Smooth muscle cell (in vitro differentiated cells): ENCODE measurements around the gene NMUR2. TPM values are rescaled to one million over a fixed set of nuclear protein-coding genes. Genes with fewer than 3 reads are reported as not detected.

Source experiments
- DNase-seq: peaks from one replicate; lab custom pipeline; 2025; ENCODE audit not compliant: unreplicated experiment; lab: John Stamatoyannopoulos, UW
- H2AFZ ChIP-seq: fragments of 200-600 bp; sonication (generic); 2 replicates; pipeline ENCODE4 v1.6.0; 2016; ENCODE audit warnings: antibody characterized with exemption, low read depth, mild to moderate bottlenecking
- H3F3A ChIP-seq: fragments of 200-600 bp; sonication (generic); 2 replicates; pipeline ENCODE4 v1.6.0; 2017; ENCODE audit warnings: antibody characterized with exemption, low read depth
- H3K27ac ChIP-seq: fragments of 200-600 bp; sonication (generic); 2 replicates; pipeline ENCODE4 v1.5.1; 2016; ENCODE audit warnings: low read depth, mild to moderate bottlenecking
- H3K27me3 ChIP-seq: fragments of 200-600 bp; sonication (generic); 2 replicates; pipeline ENCODE4 v1.6.1; 2016; ENCODE audit warnings: low read depth, mild to moderate bottlenecking
- H3K36me3 ChIP-seq: fragments of 200-600 bp; sonication (generic); 2 replicates; pipeline ENCODE4 v1.5.1; 2016; ENCODE audit warnings: low read depth
- H3K4me1 ChIP-seq: fragments of 200-600 bp; sonication (generic); 2 replicates; pipeline ENCODE4 v1.5.1; 2016; ENCODE audit warnings: low read depth
- H3K4me2 ChIP-seq: fragments of 200-600 bp; sonication (generic); 2 replicates; pipeline ENCODE4 v1.6.0; 2016; ENCODE audit warnings: mild to moderate bottlenecking
- H3K4me3 ChIP-seq: fragments of 200-600 bp; sonication (generic); 2 replicates; pipeline ENCODE4 v1.5.1; 2016; ENCODE audit warnings: mild to moderate bottlenecking
- H3K79me2 ChIP-seq: fragments of 200-600 bp; sonication (generic); 2 replicates; pipeline ENCODE4 v1.6.0; 2016; ENCODE audit warnings: low read depth, mild to moderate bottlenecking
- H3K9ac ChIP-seq: fragments of 200-600 bp; sonication (generic); 2 replicates; pipeline ENCODE4 v1.6.0; 2016; ENCODE audit warnings: low read depth
- H3K9me3 ChIP-seq: fragments of 200-600 bp; sonication (generic); replicated peaks from 2 replicates; pipeline ENCODE4 v1.5.1; 2016; ENCODE audit warnings: low read depth
- H4K20me1 ChIP-seq: fragments of 200-600 bp; sonication (generic); 2 replicates; pipeline ENCODE4 v1.6.0; 2016; ENCODE audit warnings: low read depth
- WGBS: methylation state at CpG from one replicate; pipeline ENCODE4 v1.1.7; 2016; ENCODE audit warnings: low lambda C conversion rate; 5-methylcytosine and 5-hydroxymethylcytosine counted together
- polyA plus RNA-seq: library from polyadenylated mRNA; unstranded; fragments of >200 nt; fragmentation: Nextera tagmentation; extraction: Ambion mirVana; gene quantifications from 2 replicates; pipeline ENCODE4 v1.2.1, GENCODE V29; 2016
- total RNA-seq: library from RNA; depleted of rRNA; stranded (reverse); fragments of >200 nt; gene quantifications from 2 replicates; pipeline ENCODE4 v1.2.3, GENCODE V29; 2014
- TF ChIP-seq, protein P1 (sequence below): fragments of 200-600 bp; sonication (generic); IDR thresholded peaks from 2 replicates; pipeline ENCODE4 v1.5.1; 2017; ENCODE audit warnings: borderline replicate concordance, mild to moderate bottlenecking, antibody characterized with exemption; ENCODE audit not compliant: insufficient read depth, poor library complexity, severe bottlenecking

The NMUR2 gene
- total and polyA plus RNA-seq, 2 experiments from 2014 or later, result not detected

- WGBS, result 65% methylated on average over 3 of the region's 3 CpGs
- no peaks in the 10 kb centered on the region for H3K27me3 ChIP-seq
- no peak overlapping the region for H3K9ac ChIP-seq
- TF ChIP-seq, protein P1, sequence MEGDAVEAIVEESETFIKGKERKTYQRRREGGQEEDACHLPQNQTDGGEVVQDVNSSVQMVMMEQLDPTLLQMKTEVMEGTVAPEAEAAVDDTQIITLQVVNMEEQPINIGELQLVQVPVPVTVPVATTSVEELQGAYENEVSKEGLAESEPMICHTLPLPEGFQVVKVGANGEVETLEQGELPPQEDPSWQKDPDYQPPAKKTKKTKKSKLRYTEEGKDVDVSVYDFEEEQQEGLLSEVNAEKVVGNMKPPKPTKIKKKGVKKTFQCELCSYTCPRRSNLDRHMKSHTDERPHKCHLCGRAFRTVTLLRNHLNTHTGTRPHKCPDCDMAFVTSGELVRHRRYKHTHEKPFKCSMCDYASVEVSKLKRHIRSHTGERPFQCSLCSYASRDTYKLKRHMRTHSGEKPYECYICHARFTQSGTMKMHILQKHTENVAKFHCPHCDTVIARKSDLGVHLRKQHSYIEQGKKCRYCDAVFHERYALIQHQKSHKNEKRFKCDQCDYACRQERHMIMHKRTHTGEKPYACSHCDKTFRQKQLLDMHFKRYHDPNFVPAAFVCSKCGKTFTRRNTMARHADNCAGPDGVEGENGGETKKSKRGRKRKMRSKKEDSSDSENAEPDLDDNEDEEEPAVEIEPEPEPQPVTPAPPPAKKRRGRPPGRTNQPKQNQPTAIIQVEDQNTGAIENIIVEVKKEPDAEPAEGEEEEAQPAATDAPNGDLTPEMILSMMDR, result no peak
- H4K20me1 ChIP-seq, result no peaks in the 10 kb centered on the region
- no peaks in the 10 kb centered on the region for H3K36me3 ChIP-seq
- no peaks in the 10 kb centered on the region for H3K79me2 ChIP-seq
- H3K4me3 ChIP-seq, result no peak overlapping the region
- no peak for DNase-seq
- no peaks in the 10 kb centered on the region for H3K4me1 ChIP-seq
- peak overlapping the region; percentile 2 for H3K4me2 ChIP-seq
- no peaks in the 10 kb centered on the region for H3F3A ChIP-seq
- no peaks in the 10 kb centered on the region for H3K9me3 ChIP-seq
- no peak overlapping the region for H3K27ac ChIP-seq
- H2AFZ ChIP-seq, result no peak overlapping the region
Observed at GRCh38 chr5:152427721-152428120, 22.6 kb upstream of the NMUR2 start.

- Histone ChIP-seq H3K4me3 (no peak overlapping the region), H3K4me2 (no peak overlapping the region), H3K79me2 (no peaks in the 10 kb centered on the region), H3K9me3 (no peaks in the 10 kb centered on the region), H4K20me1 (no peaks in the 10 kb centered on the region), H3K27ac (no peak overlapping the region), H3K27me3 (peaks cover 3% of the 10 kb centered on the region), H3K4me1 (no peaks in the 10 kb centered on the region), H2AFZ (no peak overlapping the region), H3K36me3 (no peaks in the 10 kb centered on the region), H3F3A (no peaks in the 10 kb centered on the region), H3K9ac (no peak overlapping the region)
- 88% methylated on average over 2 of the region's 2 CpGs for WGBS
- DNase-seq, result no peak
- TF ChIP-seq, protein P1, result no peak
Observed at GRCh38 chr5:152425083-152425482, 20.0 kb upstream of the NMUR2 start.

GRCh38 chr5:152424501-152424900 is 19.4 kb upstream of the NMUR2 start:
- Histone ChIP-seq H3K27me3 (peaks cover 3% of the 10 kb centered on the region), H3K9me3 (no peaks in the 10 kb centered on the region), H2AFZ (no peak overlapping the region), H3K27ac (no peak overlapping the region), H3K36me3 (no peaks in the 10 kb centered on the region), H3F3A (no peaks in the 10 kb centered on the region), H3K4me2 (no peak overlapping the region), H3K79me2 (no peaks in the 10 kb centered on the region), H4K20me1 (no peaks in the 10 kb centered on the region), H3K4me1 (no peaks in the 10 kb centered on the region), H3K9ac (no peak overlapping the region), H3K4me3 (no peak overlapping the region)
- TF ChIP-seq, protein P1, result no peak
- no peak for DNase-seq
- WGBS, result 82% methylated on average over 2 of the region's 2 CpGs

- Histone ChIP-seq H3F3A (no peaks in the 10 kb centered on the region), H3K9me3 (no peaks in the 10 kb centered on the region), H3K36me3 (no peaks in the 10 kb centered on the region), H3K9ac (no peak overlapping the region), H3K79me2 (no peaks in the 10 kb centered on the region), H2AFZ (no peak overlapping the region), H3K4me3 (no peak overlapping the region), H3K4me1 (no peaks in the 10 kb centered on the region), H3K27ac (no peak overlapping the region), H4K20me1 (no peaks in the 10 kb centered on the region), H3K27me3 (peaks cover 3% of the 10 kb centered on the region), H3K4me2 (no peak overlapping the region)
- 26% methylated on average over 2 of the region's 2 CpGs for WGBS
- TF ChIP-seq, protein P1, result no peak
- no peak for DNase-seq
Observed at GRCh38 chr5:152422081-152422480, 17.0 kb upstream of the NMUR2 start.
